Measurements from ENCODE around the gene TSKU.

The TSKU gene

GRCh38 chr11:76783294-76783895, at the start of gene TSKU:
Gene TSKU (plus strand): TSS chr11:76783356. CDS start chr11:76795617, 12,261 bp downstream.
- no peak for DNase-seq

- DNase-seq, result peak; percentile 67
Measured at GRCh38 chr11:76733906-76734305, 49.2 kb upstream of the TSKU start.

- no peak for DNase-seq
Measured at GRCh38 chr11:76734456-76735420, 48.4 kb upstream of the TSKU start.

GRCh38 chr11:76735841-76736240, 47.3 kb upstream of the TSKU start:
- DNase-seq, result no peak

GRCh38 chr11:76736266-76736665, 46.9 kb upstream of the TSKU start:
- DNase-seq, result no peak

- DNase-seq, result no peak
Measured at GRCh38 chr11:76736773-76737495, 46.2 kb upstream of the TSKU start.

- DNase-seq, result no peak
Measured at GRCh38 chr11:76738618-76739240, 44.4 kb upstream of the TSKU start.

GRCh38 chr11:76739798-76740197, 43.4 kb upstream of the TSKU start:
- no peak for DNase-seq

- peak; percentile 43 for DNase-seq
Measured at GRCh38 chr11:76740772-76741171, 42.4 kb upstream of the TSKU start.

- no peak for DNase-seq
Measured at GRCh38 chr11:76742902-76743301, 40.3 kb upstream of the TSKU start.

GRCh38 chr11:76744186-76745043, 38.7 kb upstream of the TSKU start:
- DNase-seq, result peak; percentile 88

- no peak for DNase-seq
Measured at GRCh38 chr11:76745044-76745376, 38.1 kb upstream of the TSKU start.

- DNase-seq, result no peak
Measured at GRCh38 chr11:76745561-76746207, 37.5 kb upstream of the TSKU start.

GRCh38 chr11:76747153-76747914, 35.8 kb upstream of the TSKU start:
- no peak for DNase-seq

GRCh38 chr11:76747915-76748860, 35.0 kb upstream of the TSKU start:
- DNase-seq, result no peak

GRCh38 chr11:76748948-76749347, 34.2 kb upstream of the TSKU start:
- no peak for DNase-seq

GRCh38 chr11:76750067-76750466, 33.1 kb upstream of the TSKU start:
- no peak for DNase-seq

- no peak for DNase-seq
Measured at GRCh38 chr11:76750746-76751145, 32.4 kb upstream of the TSKU start.

- no peak for DNase-seq
Measured at GRCh38 chr11:76752321-76753143, 30.6 kb upstream of the TSKU start.

All from inflammatory macrophage treated with lipopolysaccharide for 4 hours (primary cell).